ENCODE results near the gene ELK4.

- TF ChIP-seq CTCF (IDR thresholded peaks at IDR 0.05 in 8 of 11, conservative IDR thresholded peaks at IDR 0.05 in 3 of 11) (no peak), POLR2AphosphoS5 (IDR thresholded peaks at IDR 0.05) (no peak)
Observed at GRCh38 chr1:205570173-205570501, 61.7 kb downstream of the ELK4 start.
